ENCODE data around the gene SYNGR3.

SYNGR3 gene

DNA sequence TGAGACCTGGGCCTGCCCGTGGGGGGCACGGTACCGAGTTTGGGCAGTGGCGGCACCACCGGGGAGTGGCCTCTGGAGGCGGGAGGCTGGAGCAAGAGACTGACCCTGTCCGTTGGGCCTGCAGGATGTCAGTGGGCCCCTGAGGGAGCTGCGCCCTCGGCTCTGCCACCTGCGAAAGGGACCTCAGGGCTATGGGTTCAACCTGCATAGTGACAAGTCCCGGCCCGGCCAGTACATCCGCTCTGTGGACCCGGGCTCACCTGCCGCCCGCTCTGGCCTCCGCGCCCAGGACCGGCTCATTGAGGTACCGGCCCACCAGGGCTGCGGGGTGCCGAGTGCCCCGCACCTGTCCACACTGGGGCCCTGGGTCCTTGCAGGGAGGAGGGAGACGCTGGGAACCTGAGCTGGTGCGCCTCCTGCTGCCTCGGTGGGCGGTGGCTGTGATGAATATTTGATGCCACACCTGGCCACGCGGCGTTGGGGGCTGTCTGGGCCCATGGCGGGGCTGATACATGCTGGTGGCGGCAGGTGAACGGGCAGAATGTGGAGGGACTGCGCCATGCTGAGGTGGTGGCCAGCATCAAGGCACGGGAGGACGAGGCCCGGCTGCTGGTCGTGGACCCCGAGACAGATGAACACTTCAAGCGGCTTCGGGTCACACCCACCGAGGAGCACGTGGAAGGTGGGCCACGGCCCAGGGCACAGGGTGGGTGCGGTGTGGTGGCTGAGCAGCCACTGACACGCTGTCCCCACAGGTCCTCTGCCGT is 46.6 kb downstream of the SYNGR3 start:
- H3K36me3 Mint-ChIP-seq (ENCODE audit: low read depth): no peaks in the 10 kb centered on the region
- H3K4me3 Mint-ChIP-seq: no peak overlapping the region
- DNase-seq: no peak
- TF ChIP-seq, protein P1, sequence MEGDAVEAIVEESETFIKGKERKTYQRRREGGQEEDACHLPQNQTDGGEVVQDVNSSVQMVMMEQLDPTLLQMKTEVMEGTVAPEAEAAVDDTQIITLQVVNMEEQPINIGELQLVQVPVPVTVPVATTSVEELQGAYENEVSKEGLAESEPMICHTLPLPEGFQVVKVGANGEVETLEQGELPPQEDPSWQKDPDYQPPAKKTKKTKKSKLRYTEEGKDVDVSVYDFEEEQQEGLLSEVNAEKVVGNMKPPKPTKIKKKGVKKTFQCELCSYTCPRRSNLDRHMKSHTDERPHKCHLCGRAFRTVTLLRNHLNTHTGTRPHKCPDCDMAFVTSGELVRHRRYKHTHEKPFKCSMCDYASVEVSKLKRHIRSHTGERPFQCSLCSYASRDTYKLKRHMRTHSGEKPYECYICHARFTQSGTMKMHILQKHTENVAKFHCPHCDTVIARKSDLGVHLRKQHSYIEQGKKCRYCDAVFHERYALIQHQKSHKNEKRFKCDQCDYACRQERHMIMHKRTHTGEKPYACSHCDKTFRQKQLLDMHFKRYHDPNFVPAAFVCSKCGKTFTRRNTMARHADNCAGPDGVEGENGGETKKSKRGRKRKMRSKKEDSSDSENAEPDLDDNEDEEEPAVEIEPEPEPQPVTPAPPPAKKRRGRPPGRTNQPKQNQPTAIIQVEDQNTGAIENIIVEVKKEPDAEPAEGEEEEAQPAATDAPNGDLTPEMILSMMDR (IDR thresholded peaks at IDR 0.05): no peak
- H3K4me1 Mint-ChIP-seq: peaks cover 40% of the 10 kb centered on the region
- no peak overlapping the region for H3K27ac Mint-ChIP-seq
- H3K27me3 Mint-ChIP-seq (ENCODE audit: low read depth, poor library complexity): no peaks in the 10 kb centered on the region
- no peaks in the 10 kb centered on the region for H3K9me3 Mint-ChIP-seq

DNA sequence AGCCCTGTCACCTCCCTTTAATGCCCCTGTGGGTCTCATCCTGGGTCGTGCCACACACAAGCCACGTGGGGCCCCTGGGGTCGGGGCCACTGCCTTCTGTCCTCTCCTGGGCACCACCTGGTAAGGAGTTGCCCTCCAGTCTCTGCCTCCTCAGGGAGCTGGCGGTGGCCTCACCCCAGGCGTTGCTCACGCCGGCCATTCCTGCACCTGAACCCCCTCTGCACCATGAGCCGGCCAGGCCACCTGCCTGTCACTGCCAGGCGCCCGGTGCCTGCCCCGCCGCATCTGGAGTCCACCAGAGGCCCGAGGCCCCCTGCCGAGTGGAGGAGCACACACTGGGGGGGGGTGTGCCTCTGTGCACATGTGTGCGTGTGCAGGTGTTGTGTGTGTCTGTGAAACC is 47.3 kb downstream of the SYNGR3 start:
- TF ChIP-seq, protein P1 (IDR thresholded peaks at IDR 0.05): no peak
- H3K4me3 Mint-ChIP-seq: no peak overlapping the region
- DNase-seq: no peak
- H3K4me1 Mint-ChIP-seq: peaks cover 40% of the 10 kb centered on the region
- no peak overlapping the region for H3K27ac Mint-ChIP-seq
- H3K36me3 Mint-ChIP-seq (ENCODE audit: low read depth): no peaks in the 10 kb centered on the region
- H3K27me3 Mint-ChIP-seq (ENCODE audit: low read depth, poor library complexity): no peaks in the 10 kb centered on the region
- no peaks in the 10 kb centered on the region for H3K9me3 Mint-ChIP-seq

DNA sequence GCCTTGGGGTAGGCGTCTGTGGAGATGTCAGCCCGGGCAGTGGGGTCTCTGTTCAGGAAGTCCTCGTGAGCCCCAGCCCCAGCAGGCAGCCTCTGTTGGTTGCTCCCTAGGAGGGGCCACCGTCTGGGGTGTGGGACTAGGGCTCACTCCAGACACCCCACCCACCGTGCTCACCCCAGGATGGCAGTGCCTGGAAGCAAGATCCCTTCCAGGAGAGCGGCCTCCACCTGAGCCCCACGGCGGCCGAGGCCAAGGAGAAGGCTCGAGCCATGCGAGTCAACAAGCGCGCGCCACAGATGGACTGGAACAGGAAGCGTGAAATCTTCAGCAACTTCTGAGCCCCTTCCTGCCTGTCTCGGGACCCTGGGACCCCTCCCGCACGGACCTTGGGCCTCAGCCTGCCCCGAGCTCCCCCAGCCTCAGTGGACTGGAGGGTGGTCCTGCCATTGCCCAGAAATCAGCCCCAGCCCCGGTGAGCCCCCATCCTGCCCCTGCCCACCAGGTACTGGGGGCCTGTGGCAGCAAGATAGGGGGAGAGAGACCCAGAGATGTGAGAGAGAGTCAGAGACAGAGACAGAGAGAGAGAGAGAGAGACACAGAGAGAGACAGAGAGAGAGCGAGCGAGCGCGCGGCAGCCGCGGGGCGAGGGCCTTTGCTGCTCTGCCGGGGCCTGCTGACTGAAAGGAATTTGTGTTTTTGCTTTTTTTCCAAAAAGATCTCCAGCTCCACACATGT is 48.0 kb downstream of the SYNGR3 start:
- TF ChIP-seq, protein P1 (IDR thresholded peaks at IDR 0.05): no peak
- H3K4me1 Mint-ChIP-seq: peaks cover 37% of the 10 kb centered on the region
- no peaks in the 10 kb centered on the region for H3K9me3 Mint-ChIP-seq
- no peaks in the 10 kb centered on the region for H3K27me3 Mint-ChIP-seq (ENCODE audit: low read depth, poor library complexity)
- no peak for DNase-seq
- H3K27ac Mint-ChIP-seq: no peak overlapping the region
- H3K36me3 Mint-ChIP-seq (ENCODE audit: low read depth): no peaks in the 10 kb centered on the region
- peak overlapping the region; percentile 61 for H3K4me3 Mint-ChIP-seq

DNA sequence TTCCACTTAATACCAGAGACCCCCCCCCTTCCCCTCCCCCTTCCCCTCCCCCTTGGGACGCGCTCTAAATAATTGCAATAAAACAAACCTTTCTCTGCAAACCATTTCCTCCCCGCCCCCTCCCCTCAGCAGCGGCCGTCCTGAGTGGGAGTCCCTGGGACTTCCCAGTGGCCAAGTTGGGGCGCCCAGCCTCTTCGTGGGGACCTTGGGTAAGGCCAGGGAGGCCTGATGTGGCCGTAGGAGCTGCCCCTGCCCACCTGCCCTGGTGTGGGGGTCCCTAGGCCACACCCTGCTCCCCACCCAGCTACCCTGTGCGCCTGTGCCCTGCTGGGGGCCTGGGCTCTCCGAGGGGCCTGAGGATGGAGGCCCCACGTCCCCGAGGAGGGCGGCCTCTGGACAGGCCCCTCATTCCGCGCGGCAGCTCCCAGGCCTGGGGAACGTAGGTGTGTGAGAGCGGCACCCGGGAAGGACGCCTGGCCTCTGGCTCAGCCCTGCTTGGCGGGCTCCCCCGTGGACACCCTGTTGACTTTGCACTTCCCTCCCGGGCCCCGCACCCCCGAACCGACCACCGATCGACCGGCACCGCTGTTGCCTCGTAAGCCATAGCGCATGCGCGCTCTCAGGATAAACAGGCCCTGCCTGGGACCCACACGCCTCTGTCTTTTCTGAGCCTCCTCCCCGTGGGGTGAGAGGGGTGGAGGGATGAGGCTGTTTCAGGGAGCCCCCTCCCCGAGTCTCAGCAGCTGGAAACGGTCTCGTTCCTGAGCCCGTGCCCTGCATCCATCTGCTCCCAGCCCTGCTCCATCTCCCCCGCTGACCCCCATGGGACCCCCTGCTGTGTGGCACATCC is 48.8 kb downstream of the SYNGR3 start:
- no peaks in the 10 kb centered on the region for H3K36me3 Mint-ChIP-seq (ENCODE audit: low read depth)
- no peak for DNase-seq
- no peaks in the 10 kb centered on the region for H3K27me3 Mint-ChIP-seq (ENCODE audit: low read depth, poor library complexity)
- H3K27ac Mint-ChIP-seq: peak overlapping the region; percentile 97
- H3K4me3 Mint-ChIP-seq: peak overlapping the region; percentile 61
- H3K4me1 Mint-ChIP-seq: peaks cover 42% of the 10 kb centered on the region
- TF ChIP-seq, protein P1 (IDR thresholded peaks at IDR 0.05): no peak
- no peaks in the 10 kb centered on the region for H3K9me3 Mint-ChIP-seq

DNA sequence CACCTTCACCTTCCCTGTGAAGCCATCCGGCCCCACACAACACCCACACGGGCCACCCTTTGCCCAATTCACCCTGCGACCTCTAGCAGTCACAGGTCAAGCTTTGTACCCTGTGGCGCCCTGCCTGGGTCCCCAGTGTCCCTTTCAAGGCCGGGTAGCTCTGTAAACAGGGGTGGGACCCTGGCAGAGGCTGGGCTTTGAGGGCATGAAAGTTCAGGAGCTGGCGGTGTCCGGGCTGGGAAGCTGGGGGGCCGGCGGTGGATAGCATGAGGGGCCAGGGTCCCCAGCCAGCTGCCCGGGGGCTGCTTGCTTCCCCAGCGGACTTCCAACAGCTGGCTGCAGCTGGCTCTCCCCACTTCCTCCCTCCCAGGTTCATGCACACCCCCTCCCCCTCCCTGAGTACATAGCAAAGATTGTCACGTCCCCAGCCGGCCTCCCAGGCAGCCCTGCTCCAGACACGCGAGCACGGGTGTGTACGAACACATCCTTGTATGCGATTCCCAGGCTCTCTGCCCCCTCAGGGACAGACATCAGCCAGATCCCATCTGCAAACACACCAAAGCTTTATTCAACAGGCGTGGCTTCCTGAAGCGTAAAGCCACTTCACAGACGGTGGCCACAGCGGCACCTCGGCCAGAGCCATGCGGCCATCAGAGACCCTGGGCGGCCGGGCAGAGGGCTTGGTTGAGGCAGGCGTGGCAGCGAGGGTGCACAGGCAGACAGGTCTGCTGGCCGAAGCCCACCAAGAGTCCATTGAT is 49.7 kb downstream of the SYNGR3 start:
- peak overlapping the region; percentile 97 for H3K27ac Mint-ChIP-seq
- no peaks in the 10 kb centered on the region for H3K36me3 Mint-ChIP-seq (ENCODE audit: low read depth)
- no peak for DNase-seq
- peaks cover 37% of the 10 kb centered on the region for H3K4me1 Mint-ChIP-seq
- no peaks in the 10 kb centered on the region for H3K9me3 Mint-ChIP-seq
- H3K27me3 Mint-ChIP-seq (ENCODE audit: low read depth, poor library complexity): no peaks in the 10 kb centered on the region
- no peak overlapping the region for H3K4me3 Mint-ChIP-seq
- TF ChIP-seq, protein P1 (IDR thresholded peaks at IDR 0.05): no peak
